HG03469 (cell line): ENCODE measurements around the gene TBRG1.
A peak's percentile ranks its signal among the peaks of the same experiment; 100 is the strongest.
"Not testable (repeated sequence)": the region's sequence is repeated elsewhere in the genome, so short reads cannot be mapped to it uniquely, and the experiment has no call there.

Source experiments
- ATAC-seq: cut with Tn5 transposase; IDR thresholded peaks from one replicate; pipeline ENCODE4 v1.9.1; 2021; ENCODE audit warnings: mild to moderate bottlenecking, moderate library complexity, moderate number of reproducible peaks; ENCODE audit not compliant: unreplicated experiment

Gene TBRG1

GRCh38 chr11:124622531-124623451 is at the start of gene TBRG1:
TSS of gene TBRG1 (plus strand) at chr11:124622864. CDS start at chr11:124623084, 220 bp downstream.
- ATAC-seq, result peak; percentile 97

GRCh38 chr11:124577716-124578427 is 44.8 kb upstream of the TBRG1 start:
- ATAC-seq, result no peak

- no peak for ATAC-seq
These were observed 43.9 kb upstream of the TBRG1 start for GRCh38 chr11:124578761-124579160.

- no peak for ATAC-seq
These were observed 40.8 kb upstream of the TBRG1 start for GRCh38 chr11:124581817-124582216.

- no peak for ATAC-seq
These were observed 40.1 kb upstream of the TBRG1 start for GRCh38 chr11:124582565-124582964.

GRCh38 chr11:124583781-124584180 is 38.9 kb upstream of the TBRG1 start:
- ATAC-seq, result no peak

- ATAC-seq, result no peak
These were observed 37.8 kb upstream of the TBRG1 start for GRCh38 chr11:124584681-124585372.

- peak; percentile 75 for ATAC-seq
These were observed 36.3 kb upstream of the TBRG1 start for GRCh38 chr11:124586238-124586860.

GRCh38 chr11:124591430-124591829 is 31.2 kb upstream of the TBRG1 start:
- no peak for ATAC-seq

GRCh38 chr11:124592627-124593026 is 30.0 kb upstream of the TBRG1 start:
- ATAC-seq, result no peak

GRCh38 chr11:124595302-124595701 is 27.4 kb upstream of the TBRG1 start:
- ATAC-seq, result no peak

- ATAC-seq, result no peak
These were observed 25.0 kb upstream of the TBRG1 start for GRCh38 chr11:124597626-124598025.

GRCh38 chr11:124600621-124601320 is 21.9 kb upstream of the TBRG1 start:
- no peak for ATAC-seq

GRCh38 chr11:124602193-124602592 is 20.5 kb upstream of the TBRG1 start:
- ATAC-seq, result no peak

GRCh38 chr11:124602723-124603122 is 19.9 kb upstream of the TBRG1 start:
- not testable (repeated sequence) for ATAC-seq

GRCh38 chr11:124605719-124606118 is 16.9 kb upstream of the TBRG1 start:
- no peak for ATAC-seq

- ATAC-seq, result no peak
These were observed 14.5 kb upstream of the TBRG1 start for GRCh38 chr11:124608147-124608546.

GRCh38 chr11:124610295-124610694 is 12.4 kb upstream of the TBRG1 start:
- ATAC-seq, result no peak

- no peak for ATAC-seq
These were observed 11.6 kb upstream of the TBRG1 start, which contains the start of gene PANX3 for GRCh38 chr11:124611064-124611463. TSS of gene PANX3 (plus strand) at chr11:124611428. CDS start at chr11:124611557, 129 bp downstream.

- ATAC-seq, result no peak
These were observed 10.6 kb upstream of the TBRG1 start for GRCh38 chr11:124612045-124612444.
